Pons (tissue), 1 donor: ENCODE data around the gene MEG3.
"Not testable (repeated sequence)": the region's sequence is repeated elsewhere in the genome, so short reads cannot be mapped to it uniquely, and the experiment has no call there.

Experiments
- DNase-seq: peaks from one replicate; pipeline ENCODE4 v3.0.0-alpha.2; 2016; ENCODE audit warnings: low spot score

The MEG3 gene

DNA sequence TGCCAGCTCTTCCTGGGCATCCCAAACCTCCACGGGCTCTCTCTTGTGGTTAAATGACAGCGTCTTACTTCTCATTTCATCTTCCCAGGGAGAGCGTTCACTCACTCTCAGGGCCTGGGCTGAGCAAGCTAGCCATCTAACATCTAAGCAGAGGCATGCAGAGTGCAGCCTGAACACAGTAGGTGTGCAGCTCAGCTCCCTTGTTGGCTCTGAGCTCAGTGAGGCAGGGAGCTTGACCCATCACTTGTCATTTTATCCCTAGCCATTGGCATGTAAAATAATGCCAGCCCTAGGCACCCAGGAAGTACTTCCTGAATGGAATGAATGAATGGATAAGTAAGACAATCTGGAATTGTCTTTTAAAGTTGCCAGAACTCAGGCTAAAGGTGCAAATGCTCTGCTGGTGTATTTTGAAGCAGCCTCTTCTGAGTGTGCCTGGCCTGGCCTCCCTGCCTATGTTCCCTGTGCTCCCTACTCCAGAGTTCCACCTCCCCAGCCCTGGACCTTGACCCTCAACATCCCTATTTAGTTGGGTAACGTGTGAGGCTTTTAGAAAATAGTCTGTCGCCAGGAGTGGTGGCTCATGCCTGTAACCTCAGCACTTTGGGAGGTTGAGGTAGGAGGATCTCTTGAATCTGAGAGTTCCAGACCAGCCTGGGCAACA lies 9.5 kb upstream of the MEG3 start:
- DNase-seq = no peak

DNA sequence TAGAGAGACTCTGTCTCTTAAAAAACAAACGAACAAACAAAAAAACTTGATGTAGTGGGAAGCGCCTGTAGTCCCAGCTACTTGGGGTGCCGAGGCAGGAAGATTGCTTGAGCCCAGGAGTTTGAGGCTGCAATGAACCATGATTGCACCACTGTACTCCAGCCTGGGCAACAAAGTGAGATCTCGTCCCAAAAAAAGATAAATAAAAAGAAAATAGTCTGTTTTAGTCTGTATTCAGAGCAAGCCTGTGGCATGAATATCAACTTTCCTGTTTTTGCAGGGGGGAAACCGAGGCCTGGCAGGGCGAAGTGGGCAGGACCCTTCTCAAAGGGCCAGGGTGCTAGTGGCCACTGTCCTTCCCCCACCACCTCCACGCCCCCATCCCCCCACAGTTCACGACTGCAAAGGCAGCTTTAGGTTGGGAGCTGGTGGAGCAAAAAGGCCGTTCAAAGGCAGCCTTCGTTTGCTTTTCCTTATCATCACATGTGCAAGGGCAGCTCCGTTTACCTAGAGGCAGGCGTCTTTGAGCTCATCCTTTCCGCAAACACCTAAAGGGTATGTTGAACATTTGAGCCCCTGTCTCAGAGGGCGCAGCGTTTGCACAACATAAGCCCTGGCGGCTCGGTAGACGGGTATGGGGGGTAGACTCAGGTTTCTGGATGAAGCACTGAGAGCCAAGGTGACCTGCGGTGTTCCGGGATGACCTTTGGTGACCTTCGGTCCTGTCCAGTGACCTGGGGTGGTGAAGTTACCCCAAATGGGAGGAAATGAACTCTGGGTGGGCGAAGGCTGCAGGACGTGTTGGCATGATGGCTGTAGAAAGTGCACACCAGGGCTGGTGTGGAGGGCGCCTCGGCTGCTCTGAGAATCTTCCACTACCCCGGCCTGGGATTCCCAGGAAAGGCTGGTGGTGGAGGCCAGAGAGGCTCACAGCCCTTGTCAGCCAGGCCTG lies 8.7 kb upstream of the MEG3 start:
- DNase-seq = no peak

DNA sequence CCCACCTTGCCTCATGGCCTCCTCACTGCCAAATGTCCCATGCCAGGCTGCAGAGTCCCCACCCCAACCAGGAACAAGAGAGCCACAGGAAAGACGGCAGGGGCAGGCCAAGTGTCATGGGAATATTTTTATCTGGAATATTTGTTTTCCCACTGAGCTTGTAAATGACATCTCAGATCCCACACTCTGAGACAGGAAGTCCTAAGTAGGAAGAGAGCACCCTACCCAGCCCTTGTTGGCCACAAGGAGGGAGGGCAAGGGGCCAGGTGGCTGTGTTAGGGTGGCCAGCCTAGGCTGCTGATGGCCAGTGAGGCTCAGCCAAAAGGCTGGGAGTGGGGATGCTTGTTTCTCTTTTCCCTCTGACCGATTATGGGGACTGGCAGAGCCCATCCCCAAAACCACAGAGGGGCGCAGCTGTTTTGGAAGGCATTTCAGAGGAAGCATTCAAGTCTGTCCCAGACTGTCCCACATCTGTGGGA lies 7.7 kb upstream of the MEG3 start:
- DNase-seq = no peak

DNA sequence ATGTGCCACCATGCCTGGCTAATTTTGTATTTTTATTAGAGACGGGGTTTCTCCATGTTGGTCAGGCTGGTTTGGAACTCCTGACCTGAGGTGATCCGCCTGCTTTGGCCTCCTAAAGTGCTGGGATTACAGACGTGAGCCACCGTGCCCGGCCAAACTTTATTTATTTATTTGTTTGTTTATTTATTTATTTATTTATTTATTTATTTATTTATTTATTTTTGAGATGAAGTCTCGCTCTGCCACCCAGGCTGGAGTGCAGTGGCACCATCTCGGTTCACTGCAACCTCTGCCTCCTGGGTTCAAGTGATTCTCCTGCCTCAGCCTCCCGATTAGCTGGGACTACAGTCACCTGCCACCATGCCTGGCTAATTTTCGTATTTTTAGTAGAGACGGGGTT lies 7.0 kb upstream of the MEG3 start:
- DNase-seq = not testable (repeated sequence)

DNA sequence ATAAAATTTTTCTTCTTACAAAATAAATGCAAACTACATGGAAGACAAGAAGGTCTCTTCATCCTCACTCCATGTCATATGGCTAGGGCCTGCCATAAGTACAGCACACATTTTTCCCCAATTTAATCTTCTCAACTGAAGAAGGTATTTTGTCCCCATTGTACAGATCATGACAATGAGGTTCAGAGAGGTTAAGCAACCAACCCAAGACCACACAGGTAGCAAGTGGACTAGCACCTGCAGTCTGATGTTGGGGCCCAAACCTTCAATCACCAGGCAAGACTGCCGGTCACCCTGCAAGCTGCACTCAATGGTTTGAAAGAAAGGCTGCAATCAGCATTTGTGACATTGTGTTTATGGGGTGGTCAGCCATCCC lies 6.5 kb upstream of the MEG3 start:
- DNase-seq = no peak

DNA sequence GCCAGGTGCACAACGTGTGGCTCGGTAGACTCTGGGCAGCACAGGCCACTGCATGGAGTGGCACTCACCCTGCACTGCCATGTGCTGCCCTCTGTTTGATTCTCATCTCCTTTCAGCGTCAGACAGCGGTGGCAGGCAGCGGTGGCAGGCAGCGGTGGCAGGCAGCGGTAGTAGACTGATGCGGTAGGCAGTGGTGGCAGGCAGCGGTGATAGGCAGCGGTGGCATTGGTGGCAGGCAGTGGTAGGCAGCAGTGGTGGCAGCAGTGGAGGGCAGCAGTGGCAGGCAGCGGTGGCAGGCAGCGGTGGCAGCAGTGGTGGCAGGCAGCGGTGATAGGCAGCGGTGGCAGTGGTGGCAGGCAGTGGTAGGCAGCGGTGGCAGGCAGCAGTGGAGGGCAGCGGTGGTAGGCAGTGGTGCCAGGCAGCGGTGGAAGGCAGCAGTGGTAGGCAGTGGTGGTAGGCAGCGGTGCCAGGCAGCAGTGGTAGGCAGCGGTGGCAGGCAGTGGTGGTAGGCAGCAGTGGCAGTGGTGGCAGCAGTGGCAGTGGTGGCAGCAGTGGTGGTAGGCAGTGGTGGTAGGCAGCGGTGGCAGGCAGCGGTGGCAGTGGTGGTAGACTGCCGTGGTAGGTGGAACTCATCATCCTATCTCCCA lies 6.0 kb upstream of the MEG3 start:
- DNase-seq = no peak

DNA sequence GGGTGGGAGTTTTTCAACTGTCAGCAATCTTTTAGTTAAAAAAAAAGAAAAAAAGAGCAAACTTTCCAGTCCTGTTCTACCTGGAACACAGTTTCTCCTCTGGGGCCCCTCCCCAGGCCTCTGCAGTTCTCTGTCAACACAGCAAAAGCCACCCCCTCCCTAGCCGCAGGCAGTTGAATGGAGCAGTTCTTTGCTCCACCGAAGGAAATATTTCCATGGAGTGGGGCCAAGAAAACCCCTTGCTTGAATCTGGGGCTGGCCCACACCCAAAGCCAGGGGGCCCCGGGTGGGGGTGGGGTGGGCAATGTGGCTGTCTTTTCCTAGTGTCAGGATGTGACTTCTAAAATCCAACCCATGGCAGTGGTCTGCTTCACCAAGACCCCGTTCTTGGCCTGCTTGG lies 5.0 kb upstream of the MEG3 start:
- DNase-seq = no peak

DNA sequence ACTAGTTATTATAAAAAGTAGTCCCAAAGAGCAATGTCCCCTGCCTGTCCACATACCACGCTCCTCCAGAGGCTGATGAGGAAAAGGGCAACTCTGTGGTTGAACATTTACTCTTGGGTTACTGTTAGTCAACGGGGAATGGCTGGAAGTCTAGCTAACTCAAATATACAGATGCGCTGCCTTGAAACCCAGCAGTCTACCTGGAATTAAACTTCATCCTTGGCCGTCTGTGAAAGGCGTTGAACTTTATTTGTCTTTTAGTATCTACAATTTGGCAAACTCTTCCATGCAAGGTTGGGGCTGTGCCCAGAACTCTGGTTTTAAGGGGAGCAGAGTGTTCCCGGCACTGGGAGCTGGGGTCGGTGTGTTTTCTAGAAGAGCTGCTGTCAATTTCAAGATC lies 3.9 kb upstream of the MEG3 start:
- no peak for DNase-seq

DNA sequence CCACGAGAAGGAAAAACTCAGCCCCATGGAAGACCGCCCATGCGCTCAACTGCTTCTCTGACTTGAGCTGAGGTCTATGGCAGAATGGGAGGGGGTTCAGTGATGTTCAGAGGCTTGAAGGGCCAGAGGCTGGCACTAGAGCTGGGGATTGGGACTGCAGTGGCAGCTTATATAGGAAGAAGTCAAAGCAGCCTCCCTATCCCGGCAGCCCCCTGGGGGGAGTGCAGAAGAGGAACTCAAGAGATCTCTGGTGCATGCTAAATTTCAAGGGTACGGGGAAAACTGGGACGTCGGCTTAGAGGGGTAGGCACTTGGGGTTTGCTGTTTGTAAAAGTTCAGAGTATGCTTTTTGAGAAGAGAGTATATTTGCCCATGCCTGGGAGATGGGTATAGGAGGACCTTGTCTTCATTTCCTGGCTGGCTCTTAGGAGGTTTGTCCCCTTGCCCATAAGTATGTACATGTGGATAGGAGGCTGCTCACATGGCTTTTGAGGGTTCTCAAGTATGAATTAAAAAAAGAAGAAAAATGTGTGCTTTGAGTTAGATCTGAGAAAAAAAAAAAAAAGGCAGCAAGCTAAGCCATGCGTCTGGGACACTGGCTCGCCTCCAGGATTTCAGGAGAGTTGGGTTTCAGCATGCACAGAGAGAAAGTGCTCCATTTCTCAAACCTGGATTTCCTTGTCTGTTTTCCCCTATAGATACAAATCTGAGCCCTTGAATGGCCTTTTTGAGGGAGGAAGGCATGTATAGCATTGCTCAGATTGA lies 3.2 kb upstream of the MEG3 start:
- no peak for DNase-seq

DNA sequence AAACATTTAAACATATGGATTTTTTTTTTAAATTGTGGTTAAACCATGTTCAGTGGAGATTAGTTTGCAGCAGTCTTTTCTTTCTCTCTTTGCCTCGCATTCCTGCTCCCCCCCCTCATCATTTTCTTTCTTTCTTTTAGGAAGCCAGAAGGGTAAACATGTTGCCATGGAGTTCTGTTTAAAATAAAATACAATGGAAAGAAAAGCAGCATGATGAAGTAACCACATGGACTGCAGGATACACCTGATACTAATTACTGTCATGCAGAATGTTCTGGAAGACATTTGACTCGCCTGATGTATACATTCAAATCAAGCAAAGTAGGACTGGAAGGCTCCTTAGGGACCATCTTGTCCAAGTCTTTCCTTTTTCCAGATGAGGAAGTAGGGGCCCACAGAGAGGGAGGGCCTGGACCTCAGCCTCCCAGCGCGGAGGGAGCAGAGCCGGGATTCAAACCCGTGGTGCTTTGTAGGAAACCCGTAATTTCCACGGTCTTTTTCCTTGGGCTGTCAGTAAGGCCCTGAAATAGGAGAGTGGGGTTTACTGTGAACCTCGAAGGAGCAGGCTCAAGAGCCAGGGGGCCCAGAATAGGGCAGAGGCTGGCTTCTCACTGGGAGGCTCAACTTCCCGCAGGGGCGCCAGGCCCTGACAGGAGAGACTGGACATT lies 2.4 kb upstream of the MEG3 start:
- DNase-seq = no peak

DNA sequence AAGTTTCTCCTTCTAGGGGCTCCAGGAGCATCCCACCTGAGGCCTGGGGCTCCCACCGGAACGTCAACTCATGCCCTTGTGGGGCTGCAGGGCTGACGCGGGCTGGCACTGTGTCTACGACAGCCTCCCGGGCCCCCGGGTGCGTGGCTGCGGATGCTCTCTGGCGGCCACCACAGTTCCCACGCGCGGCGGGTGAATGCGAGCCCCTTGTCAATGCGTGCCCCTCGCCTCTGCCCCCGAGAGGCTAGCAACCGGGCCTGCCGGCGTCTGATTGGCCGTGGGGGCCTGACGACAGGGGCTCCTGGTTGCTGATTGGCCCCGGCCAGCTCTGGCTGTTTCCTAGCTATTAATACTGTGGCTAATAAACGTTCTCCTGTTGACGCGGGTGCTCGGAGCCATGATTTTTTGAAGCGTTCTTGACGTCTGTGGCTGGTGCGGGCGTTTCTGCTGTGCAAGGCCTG lies 1.8 kb upstream of the MEG3 start:
- DNase-seq = peak; percentile 8

DNA sequence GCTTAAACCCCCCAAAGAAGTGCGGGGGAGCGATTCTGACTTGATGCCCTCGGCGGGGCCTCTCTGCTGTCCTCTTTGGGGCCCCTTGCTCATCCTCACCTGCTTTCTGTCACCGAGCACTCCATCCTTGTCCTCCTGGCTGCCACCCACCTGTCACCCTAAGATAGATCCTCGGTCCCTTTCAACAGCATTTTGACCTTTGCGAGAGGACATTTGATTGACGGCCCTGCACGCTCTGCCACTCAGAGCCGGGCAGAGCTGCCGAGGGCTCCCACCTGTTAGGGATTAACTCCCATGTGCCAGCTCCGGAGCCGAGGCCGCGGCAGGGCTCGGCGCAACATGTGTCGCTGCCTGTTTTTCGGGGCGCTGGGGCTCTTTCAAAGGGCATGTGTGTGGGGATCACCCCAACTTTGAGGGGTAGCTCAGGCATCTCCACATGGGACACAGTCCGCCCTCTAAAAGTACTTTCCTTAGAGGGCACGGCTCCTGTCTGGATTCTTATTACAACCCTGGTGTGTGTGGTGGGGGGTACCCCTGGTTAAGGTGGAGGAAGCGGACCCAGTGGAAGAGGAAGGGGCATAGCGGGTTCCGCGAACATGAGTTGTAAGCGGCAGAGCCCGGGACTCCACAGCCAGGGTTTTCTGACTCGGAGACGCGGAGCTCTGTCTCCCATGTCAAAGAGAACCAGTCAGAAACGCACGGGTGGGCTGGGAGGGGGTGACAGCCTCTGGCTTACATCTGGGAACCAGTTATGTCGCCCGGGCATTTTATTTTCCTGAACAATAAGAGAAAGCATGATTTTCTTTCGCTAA lies 811 bp upstream of the MEG3 start:
- no peak for DNase-seq

DNA sequence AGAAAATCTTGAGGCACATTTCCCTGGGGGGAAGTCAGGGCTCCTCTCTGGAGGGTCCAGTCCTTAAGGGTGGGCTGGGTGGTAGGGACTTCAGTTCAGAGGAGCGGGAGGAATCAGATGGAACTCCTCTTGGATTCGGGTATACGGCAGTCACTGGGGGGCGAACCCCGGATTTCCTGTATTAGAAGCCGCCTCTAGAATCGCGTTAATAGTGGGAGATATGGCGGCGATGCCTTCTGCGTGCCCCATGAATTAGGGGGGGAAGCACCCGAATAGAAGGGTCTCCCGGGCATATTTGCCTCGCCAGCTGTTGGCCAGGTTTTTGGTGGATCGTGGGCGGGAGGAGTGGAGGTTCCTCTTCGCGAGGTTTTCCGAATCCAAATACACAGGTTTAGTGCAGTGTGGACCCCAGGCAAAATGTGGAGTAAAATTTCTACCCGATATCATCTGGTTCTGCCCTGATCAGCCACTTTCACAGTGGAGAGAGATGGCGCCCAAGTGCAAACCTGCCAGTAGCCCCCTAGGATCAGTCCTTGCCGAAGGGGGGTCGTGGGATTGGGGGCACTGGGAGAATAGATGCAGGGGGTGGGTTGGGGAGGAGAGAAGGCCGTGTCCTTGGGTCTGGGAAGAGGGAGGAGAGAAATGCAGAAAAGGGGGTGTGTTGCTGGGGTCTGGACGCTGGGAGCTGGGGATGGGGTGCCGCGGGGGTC lies 628 bp downstream of the MEG3 start:
- DNase-seq = no peak

DNA sequence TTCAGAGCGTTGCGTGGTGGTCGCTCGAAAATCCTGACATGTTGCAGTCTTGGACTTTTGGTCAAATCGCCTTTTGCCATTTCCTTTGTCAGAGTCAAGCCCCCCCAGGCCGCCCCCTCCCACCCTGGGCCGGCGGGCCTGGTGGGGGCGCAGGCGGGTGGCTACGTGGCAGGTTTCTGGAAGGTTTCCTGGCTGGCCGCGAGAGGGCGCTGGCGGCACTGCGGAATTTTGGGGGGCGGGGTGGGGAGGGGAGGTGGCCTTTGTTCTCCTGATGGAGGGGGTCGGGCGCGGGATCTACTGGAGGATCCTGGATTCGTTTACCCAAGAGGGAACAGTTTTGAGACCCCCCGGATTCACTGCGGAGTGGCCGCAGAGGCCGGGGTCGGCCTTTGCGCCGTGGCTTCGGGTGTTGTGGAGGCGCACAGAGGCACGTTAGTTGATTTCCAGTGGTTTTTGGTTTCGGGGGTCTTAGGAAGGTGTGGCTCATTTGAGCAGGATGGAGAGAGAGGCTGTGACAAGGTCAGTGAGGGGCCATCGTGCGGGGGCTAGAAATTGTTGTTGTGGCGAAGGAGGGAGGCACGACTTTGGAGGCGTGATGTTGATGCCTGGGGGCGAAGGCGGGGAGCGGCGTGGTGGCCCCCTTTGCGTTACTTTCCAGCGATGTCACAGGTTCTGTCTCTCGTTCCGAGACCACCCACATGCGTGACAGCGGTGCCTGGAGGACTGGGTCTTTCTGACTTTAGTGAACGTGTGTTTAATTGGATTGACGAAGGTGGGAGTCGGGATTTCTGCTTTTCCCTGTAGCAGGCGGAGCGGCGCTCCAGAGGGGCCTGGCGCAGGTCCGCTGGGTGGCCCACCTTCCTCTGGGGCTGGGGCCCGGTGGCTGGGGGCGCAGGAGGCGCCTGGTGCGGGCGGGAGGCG lies 1.4 kb downstream of the MEG3 start:
- no peak for DNase-seq

DNA sequence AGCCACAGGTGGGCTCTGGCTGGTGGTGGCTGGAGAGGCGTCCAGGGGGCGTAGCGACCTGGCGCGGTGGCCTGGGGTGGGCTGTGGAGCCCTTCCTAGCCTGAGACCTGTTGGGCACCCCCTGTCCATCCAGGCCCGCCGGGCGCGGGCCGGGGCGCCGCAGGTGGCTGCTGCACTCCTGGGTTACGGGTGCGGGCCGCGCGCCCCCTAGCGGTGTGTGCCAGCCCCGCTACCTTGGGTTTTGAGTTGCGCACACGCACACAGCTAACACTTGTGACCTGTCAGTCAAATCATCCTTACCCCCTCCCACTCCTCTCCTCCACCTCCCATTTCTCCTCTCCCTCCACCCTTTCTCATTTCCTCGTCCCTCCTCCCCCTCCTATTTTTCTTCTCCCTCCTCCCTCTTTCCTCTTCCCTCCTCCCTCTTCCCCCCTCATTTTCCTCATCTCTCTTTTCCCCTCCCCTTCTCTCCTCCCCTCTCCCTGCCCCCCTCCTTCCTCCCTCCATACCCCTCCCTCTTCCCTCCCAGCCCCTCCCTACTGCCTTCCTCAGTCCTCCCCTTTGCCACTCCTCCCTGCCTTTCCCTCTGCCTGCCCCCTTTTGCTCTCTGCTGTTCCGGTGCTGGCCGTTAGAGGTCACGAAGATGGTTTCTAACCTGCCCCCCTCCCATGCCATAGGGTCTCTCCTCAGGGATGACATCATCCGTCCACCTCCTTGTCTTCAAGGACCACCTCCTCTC lies 2.3 kb downstream of the MEG3 start:
- no peak for DNase-seq

DNA sequence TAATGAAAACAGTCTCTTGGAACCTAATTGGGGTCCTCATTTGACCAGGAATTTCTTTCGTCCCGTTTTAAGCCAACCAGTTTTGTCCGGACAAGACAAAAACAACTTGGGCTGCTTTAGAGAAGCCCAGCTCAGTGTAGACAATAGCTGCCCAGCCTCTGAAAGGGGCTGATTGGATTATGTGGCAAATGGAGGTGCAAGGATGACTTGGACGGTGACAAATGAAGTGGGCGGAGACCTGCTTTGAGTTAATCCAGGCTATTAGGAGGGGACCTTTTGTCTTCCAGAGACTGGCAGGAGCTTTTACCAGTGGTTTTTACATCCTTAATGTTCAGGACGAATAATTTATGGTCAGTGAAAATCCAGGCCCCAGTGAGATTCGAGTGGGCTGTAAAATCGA lies 4.8 kb downstream of the MEG3 start:
- no peak for DNase-seq

DNA sequence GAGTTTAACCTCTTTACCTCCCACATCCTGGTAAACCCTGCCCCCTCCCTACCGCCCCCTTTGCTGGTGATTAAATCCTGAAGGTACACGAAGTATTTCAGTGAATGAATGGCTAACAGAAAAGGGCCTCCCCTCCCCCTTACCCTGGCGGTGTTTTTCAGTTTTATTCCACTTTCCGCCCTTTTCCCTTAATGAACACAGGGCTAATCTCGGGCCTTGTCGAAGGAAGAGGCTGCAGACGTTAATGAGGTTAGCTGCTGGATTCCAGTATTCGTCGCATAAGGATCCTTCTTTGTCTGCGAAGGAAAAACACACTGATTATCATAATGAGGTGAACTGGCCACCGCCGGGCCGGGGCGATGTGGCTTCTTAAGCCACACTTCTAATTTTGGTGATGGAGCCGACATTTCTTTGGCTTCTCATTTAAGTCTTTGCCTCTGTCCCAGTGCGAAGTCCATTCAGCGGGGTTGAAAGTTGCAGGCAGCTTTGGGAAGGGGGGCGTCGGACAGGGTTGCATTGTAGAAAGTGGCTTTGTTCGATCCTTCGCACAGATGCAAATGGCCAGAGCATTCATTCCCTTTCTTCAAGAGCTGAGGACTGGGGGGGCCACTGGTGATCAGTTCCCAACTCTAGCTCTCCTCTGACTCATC lies 6.5 kb downstream of the MEG3 start:
- DNase-seq = no peak
